Cerebellar nuclear complex (tissue), 1 donor: ENCODE results near the gene MACROD1.

Experiments used
- DNase-seq, 2 experiments: peaks; one replicate each; lab custom pipeline; 2025; lab: John Stamatoyannopoulos, UW

MACROD1 gene

GRCh38 chr11:64165842-64166635, at the start of gene MACROD1:
Gene MACROD1, minus strand, starts transcription at chr11:64166113. Its CDS starts 119 bp downstream, at chr11:64165994.
- DNase-seq: peak in 1 of 2 experiments; percentile 6

- no peak for DNase-seq
Measured at GRCh38 chr11:64211181-64211872, 45.4 kb upstream of the MACROD1 start.

- peak in 1 of 2 experiments; percentile 34 for DNase-seq
Measured at GRCh38 chr11:64210301-64211020, 44.5 kb upstream of the MACROD1 start.

- DNase-seq: no peak
Measured at GRCh38 chr11:64209563-64209843, 43.6 kb upstream of the MACROD1 start.

- DNase-seq: no peak
Measured at GRCh38 chr11:64208796-64209562, 43.1 kb upstream of the MACROD1 start.

GRCh38 chr11:64208086-64208795, 42.3 kb upstream of the MACROD1 start:
- DNase-seq: no peak

GRCh38 chr11:64207256-64208085, 41.6 kb upstream of the MACROD1 start:
- no peak for DNase-seq

GRCh38 chr11:64206457-64207255, 40.7 kb upstream of the MACROD1 start, which contains the start of gene FERMT3:
Gene FERMT3, plus strand, starts transcription at chr11:64206721. Its CDS starts 644 bp downstream, at chr11:64207365.
- no peak for DNase-seq

- DNase-seq: peak in 1 of 2 experiments; percentile 36
Measured at GRCh38 chr11:64204464-64204989, 38.6 kb upstream of the MACROD1 start.

GRCh38 chr11:64204080-64204440, 38.1 kb upstream of the MACROD1 start:
- DNase-seq: no peak

- DNase-seq: no peak
Measured at GRCh38 chr11:64203421-64204079, 37.6 kb upstream of the MACROD1 start.

GRCh38 chr11:64202992-64203391, 37.1 kb upstream of the MACROD1 start:
- no peak for DNase-seq

- DNase-seq: no peak
Measured at GRCh38 chr11:64201543-64201942, 35.6 kb upstream of the MACROD1 start.

- no peak for DNase-seq
Measured at GRCh38 chr11:64198511-64198910, 32.6 kb upstream of the MACROD1 start.

- no peak for DNase-seq
Measured at GRCh38 chr11:64196626-64197025, 30.7 kb upstream of the MACROD1 start.

GRCh38 chr11:64192434-64192833, 26.5 kb upstream of the MACROD1 start:
- DNase-seq: no peak

GRCh38 chr11:64186492-64187165, 20.7 kb upstream of the MACROD1 start:
- no peak for DNase-seq
